Uterine smooth muscle cell (primary cell): Measurements from ENCODE around the gene USP40. TPM values are rescaled to one million over a fixed set of nuclear protein-coding genes. Genes with fewer than 3 reads are reported as not detected.

Source experiments
- total RNA-seq: library from RNA; depleted of rRNA; stranded (reverse); fragments of >200 nt; gene quantifications from 2 replicates; pipeline ENCODE4 v1.2.3, GENCODE V29; 2014

Gene USP40, protein sequence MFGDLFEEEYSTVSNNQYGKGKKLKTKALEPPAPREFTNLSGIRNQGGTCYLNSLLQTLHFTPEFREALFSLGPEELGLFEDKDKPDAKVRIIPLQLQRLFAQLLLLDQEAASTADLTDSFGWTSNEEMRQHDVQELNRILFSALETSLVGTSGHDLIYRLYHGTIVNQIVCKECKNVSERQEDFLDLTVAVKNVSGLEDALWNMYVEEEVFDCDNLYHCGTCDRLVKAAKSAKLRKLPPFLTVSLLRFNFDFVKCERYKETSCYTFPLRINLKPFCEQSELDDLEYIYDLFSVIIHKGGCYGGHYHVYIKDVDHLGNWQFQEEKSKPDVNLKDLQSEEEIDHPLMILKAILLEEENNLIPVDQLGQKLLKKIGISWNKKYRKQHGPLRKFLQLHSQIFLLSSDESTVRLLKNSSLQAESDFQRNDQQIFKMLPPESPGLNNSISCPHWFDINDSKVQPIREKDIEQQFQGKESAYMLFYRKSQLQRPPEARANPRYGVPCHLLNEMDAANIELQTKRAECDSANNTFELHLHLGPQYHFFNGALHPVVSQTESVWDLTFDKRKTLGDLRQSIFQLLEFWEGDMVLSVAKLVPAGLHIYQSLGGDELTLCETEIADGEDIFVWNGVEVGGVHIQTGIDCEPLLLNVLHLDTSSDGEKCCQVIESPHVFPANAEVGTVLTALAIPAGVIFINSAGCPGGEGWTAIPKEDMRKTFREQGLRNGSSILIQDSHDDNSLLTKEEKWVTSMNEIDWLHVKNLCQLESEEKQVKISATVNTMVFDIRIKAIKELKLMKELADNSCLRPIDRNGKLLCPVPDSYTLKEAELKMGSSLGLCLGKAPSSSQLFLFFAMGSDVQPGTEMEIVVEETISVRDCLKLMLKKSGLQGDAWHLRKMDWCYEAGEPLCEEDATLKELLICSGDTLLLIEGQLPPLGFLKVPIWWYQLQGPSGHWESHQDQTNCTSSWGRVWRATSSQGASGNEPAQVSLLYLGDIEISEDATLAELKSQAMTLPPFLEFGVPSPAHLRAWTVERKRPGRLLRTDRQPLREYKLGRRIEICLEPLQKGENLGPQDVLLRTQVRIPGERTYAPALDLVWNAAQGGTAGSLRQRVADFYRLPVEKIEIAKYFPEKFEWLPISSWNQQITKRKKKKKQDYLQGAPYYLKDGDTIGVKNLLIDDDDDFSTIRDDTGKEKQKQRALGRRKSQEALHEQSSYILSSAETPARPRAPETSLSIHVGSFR
- total RNA-seq, result 38.4 and 46.9 TPM in 2 replicates

DNA sequence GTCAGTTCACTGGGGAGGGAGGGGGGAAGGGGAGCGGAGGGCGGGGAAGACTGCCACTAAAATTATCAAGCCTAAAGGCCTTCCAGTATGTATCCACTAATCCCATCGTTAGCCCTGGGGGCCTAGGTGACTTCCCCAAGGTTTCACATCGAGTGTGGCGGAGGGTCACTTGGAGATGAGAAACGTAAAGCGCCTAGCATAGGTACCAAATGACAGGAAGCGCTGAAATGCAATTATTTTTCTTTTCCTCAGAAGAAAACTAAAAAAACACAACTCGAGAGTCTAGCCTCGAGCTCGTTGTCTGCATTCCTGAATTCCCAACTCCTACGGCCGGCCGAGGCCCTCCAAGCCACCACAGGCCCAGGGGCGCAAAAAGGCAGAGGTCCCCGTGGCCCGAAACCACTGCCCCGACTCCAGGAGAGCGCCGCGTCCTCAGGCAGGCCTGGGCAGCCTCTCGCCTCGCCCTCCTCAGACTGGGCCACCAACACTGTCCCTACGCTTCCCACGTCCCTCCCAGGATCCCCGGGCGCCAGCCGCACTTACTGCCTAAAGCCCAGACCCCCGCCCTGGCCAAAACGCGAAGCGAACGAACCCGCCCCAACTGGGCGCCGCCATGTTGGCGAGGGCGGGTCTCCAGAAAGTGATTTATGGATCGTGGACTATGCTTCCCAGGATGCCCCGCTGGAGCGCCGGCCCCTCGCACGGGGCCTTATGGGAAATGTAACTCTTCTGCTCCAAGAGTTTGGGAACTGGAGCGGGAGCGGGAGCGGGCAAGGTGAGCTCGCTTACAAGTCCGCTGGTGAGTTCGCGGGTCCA lies at the start of gene USP40:
TSS of gene USP40 (minus strand) at position 642 of the 816 bp plus-strand sequence. CDS start 1,228 bp downstream, outside the sequence.

Other genes starting within 250 kb of the USP40 start
- gene DGKD, start 212.3 kb downstream of the USP40 start, total RNA-seq, result 10.2 and 10.7 TPM in 2 replicates
- gene UGT1A8, start 50.9 kb upstream of the USP40 start, total RNA-seq, result 0.12 TPM in 1 of 2 replicates, not detected in the other
- gene UGT1A10, start 69.7 kb upstream of the USP40 start, total RNA-seq, result 0.11 TPM in 1 of 2 replicates, not detected in the other
- not detected in 2 replicates for gene UGT1A9, start 105.1 kb upstream of the USP40 start, total RNA-seq
- gene UGT1A7, start 115.1 kb upstream of the USP40 start, total RNA-seq, result not detected in 2 replicates
- not detected in 2 replicates for gene UGT1A6, start 126.1 kb upstream of the USP40 start, total RNA-seq
- gene UGT1A5, start 146.1 kb upstream of the USP40 start, total RNA-seq, result not detected in 2 replicates
- gene UGT1A4, start 152.0 kb upstream of the USP40 start, total RNA-seq, result not detected in 2 replicates
- not detected in 2 replicates for gene UGT1A3, start 162.3 kb upstream of the USP40 start, total RNA-seq
- gene UGT1A1, start 193.5 kb upstream of the USP40 start, total RNA-seq, result not detected in 2 replicates
- gene MROH2A, start 211.5 kb upstream of the USP40 start, total RNA-seq, result not detected in 2 replicates